ENCODE measurements around the gene IQSEC3. TPM values are rescaled to one million over a fixed set of nuclear protein-coding genes. Genes with fewer than 3 reads are reported as not detected.
"Not testable (repeated sequence)": the region's sequence is repeated elsewhere in the genome, so short reads cannot be mapped to it uniquely, and the experiment has no call there.

Gene IQSEC3
- total RNA-seq, 1 experiment from 2014 or later: not detected

DNA sequence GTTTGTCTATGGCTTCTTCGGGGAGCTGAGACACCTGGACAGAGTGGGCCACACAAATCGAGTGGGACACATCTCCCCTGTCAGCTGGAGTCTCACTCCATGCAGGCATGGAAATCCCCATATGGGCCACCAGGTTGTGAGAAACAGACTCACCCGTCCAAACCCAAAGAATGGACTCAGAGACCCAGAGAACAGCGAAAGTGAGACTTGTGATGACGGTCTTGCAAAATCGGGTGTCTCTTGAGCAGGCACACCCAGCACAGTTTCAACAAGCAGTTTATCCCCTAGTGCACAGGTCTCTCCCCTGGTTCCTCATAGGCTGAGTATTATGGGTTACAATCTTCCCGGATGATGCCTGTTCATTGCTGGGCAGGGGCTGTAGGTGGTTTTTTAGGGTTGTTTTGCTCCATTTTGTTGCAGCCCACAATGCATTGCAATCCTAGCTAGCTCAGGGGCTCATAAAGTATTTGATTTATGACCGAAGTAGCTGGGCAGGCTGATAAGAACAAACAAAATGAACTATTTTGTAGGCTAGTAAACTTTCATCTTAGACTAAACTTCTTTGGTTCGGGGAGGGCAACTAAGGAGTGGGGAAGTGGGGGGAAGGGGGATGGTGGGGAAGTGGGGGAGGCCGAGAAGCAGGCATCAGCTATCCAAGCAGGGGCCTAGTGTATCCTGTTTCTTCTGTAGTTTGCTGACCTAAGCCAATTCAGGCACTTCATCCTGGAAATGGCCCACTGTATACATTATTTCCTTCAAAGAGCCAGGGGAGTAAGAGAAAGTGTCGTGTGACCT lies 45.3 kb downstream of the IQSEC3 start:
- no peak for DNase-seq (ENCODE audit: low read depth)

DNA sequence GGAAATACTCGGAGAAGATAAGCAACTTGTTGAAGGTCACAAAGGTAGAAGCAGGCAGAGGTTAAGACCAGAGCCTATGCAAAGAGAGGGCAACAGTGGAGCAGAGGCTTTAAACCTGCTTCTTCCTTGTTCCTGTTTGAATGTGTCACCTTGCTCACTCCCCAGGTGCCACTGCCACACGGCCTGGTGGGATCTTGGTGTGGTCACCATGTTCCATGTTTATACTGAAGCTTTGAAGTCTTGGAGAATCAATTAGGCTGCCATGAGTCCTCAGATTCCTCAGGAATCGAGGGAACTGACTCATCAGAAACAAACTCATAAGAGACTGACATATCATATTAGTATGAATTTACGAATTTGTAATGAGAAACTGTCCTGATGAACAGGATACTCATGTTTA lies 46.8 kb downstream of the IQSEC3 start:
- DNase-seq (ENCODE audit: low read depth): no peak

DNA sequence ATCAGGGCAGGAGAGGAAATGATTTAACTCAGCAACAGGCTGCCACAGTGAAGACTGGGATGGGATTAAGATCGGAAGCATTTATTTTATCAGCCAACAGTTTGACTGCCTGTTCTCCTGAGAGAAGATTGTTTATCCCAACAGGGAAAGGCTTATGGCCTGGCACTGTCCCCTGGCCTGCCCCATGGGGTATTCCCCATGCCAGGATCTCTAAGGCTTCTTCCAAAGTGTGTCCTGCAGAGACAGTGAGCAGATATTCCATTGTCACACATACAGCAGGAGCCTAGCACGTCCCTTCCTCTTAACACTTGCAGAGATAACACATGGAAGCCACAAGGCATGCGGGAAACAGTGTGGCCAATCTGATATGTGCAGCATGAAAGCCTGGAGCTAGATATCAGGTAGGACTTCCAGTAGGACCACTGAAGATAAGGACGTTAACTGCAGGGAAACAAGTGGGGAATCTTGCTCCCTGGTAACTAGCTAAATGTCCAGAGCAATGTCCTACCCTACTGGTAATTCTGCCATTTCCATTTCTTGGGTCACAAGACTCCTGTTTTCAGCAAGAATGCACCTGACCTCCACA lies 48.2 kb downstream of the IQSEC3 start:
- no peak for DNase-seq (ENCODE audit: low read depth)

DNA sequence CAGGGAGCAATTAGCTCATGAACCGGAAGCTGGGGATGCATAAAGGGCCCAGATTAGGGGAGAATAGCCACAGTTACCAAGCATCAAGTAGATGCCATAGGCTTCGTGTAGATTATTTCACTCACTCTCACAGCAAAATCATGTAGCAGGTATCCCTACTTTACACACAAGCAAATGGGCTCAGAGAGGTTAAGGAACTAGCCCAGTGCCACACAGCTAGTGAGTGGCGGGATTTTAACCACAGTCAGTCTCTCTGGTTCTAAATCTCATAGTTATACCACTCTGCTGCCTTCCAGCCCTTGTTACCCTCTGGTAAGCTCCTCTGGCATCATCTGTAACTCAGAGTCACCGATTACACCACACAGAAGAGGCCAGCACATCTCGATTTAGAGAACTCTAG lies 49.0 kb downstream of the IQSEC3 start:
- DNase-seq (ENCODE audit: low read depth): no peak

DNA sequence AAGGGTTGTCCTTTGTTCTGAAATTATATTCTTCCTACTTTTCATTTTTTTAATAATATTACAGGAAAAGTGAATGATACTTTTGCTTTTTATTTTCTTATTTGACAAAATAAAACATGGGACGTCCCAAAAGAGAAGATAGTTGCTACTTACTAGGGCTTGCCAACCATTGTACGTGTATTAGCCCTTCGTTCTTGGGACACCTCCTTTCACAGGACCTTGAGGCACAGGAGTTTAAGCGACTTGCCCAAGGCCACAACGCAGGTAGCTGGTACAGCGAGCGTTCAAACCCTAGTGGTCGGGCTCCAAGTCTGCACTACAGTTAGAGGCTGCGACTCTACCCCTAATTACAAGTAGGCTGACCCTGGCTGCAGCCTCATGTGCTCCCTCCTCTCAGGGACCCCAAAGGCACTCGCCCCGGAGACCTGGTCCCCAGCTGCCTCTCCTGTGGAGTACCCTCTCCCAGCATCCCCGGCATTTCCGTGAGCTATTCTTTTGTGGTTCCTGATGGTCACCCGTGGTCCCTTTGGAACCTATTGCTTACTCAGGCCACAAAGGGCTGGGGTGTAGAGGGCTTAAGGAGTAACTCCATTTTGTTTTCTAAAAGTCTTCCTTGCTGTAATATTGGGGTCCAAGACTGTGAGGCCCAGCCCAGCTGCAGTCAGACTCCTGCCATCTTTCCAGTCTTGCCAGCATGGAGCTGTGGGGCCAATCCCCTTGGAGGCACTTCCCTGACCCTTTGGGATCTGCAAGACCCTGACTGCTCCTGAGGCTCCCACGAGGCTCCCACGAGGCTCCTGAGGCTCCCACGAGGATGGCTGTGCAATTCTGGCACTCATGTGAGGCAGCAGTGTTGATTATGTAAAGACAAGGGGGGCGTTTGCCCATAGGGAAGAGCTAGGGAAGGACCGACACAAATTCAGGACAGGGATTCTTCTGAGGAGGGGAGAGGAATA lies 49.7 kb downstream of the IQSEC3 start:
- no peak for DNase-seq (ENCODE audit: low read depth)

DNA sequence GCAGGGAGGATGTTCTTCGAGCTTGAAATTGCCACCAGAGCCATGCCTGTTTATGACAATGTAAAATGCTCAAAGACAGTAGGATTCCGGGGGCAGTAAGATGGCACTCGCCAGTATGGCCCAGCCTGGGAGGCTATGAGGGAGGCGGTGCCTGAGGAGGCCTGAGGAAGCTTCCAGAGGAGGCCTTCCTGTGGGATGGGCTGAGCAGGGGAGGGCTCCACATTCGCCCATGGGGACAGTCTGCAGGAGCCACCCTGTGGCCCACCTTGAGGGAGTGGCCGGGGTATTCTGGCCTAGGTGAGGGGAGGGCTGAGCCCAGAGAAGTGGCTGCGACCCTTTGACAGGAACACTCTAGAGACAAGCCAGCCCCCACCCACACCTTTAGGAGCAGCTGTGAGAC lies 50.7 kb downstream of the IQSEC3 start:
- DNase-seq (ENCODE audit: low read depth): no peak

DNA sequence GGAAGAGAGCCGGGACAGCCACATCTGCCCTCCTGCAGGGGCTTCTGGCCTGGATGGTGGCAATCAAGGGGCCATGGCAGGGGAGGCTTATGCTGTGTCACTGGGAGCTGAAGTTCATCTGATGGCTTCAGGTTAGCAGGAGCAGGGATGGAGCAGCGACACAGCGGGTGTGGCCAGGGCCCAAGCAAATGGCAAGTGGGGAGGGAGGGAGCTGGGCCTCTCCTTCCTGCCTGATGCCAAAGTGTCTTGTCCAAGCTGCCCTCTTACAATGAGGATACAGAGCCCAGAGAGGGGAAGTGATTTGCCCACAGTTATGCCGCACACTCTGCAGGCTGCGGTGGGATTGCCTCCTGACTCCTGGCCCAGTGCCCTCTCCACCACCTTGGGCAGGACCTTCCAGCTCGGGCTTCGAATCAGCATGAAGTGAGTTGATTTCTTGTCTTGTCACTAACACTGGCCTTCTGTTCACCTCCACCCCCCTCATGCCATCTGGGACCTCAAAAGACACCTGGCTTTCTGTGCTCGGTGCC lies 51.3 kb downstream of the IQSEC3 start:
- no peak for DNase-seq (ENCODE audit: low read depth)

DNA sequence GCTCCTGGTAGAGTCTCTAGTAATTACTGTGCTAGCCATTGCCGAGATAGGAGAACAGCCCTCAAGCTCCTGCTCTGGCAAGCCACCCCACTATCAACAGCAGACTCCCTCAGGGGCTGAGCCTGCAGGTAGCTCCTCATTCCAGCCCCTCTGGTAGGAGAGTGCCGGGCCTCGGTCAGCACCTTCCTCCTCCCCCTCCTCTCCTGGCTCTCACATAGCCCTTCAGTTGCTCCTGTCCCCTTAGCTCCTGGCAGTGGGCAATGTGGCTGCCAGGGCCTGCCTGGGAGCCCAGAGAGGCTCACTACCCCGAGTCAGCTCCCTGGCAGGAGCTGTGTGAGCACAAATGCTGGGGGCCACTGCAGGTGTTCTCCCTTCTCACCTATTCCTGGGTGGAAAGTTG lies 52.0 kb downstream of the IQSEC3 start:
- no peak for DNase-seq (ENCODE audit: low read depth)

DNA sequence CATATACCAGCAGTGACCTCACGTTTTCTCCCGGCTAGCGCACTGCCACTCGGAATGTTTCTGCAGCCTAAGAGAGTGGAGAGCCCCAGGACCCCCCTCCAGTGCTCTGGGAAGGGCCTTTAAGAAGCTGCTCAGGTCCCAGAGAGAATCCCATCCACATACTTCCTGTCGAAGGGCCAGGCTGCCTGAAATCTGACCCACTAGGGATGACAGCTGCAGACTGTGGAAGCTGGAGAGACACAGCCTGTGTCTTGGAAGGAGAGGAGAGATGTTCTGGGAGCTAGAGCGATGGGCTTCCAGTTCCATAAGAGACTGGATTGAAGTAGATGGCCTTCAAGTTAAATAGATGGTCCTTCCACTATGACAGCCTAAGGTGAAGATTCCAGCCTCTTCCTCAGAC lies 54.4 kb downstream of the IQSEC3 start:
- DNase-seq (ENCODE audit: low read depth): no peak

DNA sequence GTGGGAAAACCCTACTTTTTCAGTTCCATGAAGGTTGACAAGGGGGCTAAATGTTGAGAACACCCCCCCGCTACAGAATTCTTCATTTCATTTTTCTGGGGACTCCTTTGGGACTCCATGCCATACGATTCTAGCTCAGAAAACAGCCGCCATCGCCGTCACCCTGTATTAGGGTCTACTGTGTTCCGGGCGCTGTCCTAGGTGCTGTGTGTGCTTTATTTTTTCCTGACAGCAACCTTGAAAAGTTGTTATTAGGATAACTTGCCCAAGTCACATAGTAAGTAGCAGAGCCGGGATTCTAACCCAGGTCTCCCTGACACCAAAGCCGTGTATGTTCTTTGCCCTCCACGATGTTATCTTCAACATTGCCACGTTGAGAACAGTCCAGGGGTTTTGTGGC lies 55.1 kb downstream of the IQSEC3 start:
- no peak for DNase-seq (ENCODE audit: low read depth)

DNA sequence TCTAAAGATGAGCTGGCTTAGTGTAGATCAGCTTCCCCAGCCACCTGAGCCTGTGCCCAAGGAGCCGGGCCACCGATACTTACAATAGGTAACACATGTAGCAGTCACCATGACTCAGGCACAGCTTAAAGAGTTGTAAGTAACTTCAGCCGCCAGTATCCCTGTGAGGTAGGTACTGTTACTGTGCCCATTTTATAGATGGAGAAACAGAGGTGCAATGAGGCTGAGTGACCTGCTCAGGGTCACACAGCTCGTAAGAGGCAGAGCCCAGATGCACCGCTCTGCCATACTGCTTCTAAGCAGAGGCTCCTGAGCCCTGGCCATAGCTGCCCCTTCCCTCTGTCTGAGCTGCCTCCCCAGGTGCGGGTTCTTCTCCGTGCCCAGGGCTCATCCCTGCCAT lies 58.5 kb downstream of the IQSEC3 start:
- no peak for DNase-seq (ENCODE audit: low read depth)

DNA sequence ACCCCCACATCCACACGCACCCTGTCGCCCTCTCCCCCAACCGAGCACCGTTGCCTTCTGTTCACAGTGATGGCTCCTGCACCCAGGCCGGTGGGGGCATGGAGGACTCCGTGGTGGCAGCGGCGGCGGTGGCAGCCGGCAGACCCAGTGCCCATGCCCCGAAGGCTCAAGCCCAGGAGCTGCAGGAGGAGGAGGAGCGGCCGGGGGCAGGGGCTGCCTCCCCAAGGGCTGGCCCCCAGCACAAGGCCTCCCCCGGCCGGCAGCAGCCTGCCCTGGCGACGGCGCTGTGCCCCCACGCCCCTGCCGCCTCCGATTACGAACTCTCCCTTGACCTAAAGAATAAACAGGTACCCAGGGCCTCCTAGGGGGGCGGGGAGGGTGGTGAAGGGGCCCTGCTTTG lies 59.0 kb downstream of the IQSEC3 start:
- no peak for DNase-seq (ENCODE audit: low read depth)

DNA sequence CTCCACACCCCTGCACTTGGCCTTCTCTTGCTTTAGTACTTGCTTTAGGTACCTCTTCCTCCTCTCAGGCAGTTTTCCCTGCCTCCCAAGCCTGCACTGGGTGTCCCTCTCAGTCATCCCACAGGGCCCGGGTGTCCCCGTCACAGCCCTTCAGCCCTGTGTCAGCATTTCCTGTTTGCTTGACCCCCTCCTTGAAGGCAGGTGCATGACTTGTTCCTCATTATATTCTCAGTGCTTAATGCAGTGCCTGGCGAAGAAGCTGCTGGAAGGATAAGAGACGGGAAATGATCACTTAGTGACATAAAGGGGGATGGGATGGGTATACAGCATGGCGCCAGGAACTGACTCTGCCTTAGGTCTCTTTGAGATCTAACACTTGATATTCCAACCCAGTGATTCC lies 61.5 kb downstream of the IQSEC3 start:
- no peak for DNase-seq (ENCODE audit: low read depth)

DNA sequence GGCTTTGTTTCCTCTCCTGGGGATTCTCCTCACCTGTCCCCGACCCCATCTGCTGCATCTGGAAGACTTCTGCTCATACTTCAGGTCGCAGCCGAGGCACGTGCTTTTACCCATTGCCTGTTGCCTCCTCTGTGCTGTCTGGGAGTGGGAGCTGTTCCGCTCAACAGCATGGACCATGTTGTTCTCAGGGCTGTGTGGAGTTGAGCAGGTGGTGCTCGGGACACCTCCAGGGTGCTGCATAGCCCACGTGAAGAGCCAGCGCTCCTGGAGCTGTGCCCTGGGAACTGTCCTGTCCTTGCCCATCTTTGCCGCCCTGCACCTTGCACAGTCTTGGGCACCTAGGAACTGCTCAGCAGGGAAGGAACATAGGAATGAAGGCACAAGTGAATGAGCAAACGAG lies 62.4 kb downstream of the IQSEC3 start:
- no peak for DNase-seq (ENCODE audit: low read depth)

DNA sequence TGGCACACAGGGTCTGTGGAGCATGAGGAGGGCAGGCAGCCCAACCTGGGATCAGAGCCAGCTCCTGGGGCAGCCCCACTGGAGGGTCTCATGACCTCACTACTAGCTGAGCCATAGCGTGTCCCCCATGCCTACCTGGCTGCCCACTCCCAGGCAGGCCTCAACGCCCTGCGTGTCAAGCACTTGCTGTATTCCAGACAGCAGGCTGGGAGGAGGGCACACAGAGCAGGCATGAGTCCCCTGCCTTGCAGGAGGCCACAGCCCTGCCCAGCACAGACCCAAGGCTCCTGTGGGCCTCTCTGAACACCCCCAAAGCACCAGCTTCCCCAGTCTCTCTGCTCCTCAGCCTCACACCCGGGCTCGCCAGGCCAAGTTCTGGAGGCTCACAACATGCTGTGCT lies 64.0 kb downstream of the IQSEC3 start:
- no peak for DNase-seq (ENCODE audit: low read depth)

DNA sequence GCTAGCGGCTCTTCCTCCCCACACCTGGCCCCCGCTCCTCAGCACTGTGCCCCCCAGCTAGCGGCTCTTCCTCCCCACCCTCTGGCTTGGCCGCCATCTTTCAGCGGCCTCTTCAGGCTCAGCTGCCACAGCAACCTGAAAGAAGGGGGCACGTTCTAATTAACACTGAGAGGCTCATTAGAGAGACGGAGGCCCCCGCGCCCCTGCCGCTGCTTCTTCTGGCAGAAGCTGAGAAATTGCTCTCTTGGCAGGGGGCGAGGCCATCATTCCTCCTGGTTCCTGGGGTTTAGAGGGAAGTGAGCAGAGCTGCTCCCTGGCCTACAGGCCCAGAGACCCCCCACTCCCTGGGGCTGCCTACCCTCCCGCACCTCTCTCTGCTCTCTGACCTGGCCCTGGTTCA lies 64.4 kb downstream of the IQSEC3 start:
- DNase-seq (ENCODE audit: low read depth): no peak

DNA sequence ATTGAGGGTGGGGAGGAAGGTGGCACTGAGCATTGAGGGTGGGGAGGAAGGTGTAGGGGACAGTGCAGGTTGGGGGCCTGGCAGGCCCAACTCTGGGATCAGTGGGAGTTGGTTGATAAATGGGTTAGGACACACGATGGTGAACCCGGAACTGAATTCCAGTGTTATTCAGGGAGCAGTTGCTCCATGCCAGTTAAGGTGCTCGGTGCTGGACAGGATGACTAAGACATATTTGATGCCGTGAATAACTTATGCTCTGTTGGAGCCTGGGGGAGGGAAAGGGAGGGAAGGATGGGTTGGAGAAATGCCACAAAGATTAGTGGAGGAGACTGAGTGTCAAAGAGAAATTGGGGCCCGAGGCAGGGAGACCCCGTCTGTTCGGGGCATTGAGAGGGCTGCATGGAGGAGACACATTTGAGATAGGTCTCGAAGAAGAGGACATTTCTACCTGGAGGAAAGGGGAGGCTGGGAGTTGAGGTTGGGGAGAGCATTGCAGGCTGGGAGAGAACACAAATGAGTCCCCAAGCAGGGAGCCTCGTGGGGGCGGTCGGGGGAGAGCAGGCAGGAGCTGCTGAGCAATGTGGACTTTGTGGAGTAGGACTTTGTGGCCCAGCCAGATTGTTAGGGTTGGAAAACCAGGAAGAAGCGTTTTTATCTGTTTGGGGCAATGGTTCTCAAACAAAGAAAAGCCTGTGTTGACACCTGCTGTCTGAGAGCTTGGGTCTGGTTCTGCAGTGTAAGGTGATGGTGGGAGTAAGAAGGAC lies 65.3 kb downstream of the IQSEC3 start:
- DNase-seq (ENCODE audit: low read depth): peak; percentile 58

DNA sequence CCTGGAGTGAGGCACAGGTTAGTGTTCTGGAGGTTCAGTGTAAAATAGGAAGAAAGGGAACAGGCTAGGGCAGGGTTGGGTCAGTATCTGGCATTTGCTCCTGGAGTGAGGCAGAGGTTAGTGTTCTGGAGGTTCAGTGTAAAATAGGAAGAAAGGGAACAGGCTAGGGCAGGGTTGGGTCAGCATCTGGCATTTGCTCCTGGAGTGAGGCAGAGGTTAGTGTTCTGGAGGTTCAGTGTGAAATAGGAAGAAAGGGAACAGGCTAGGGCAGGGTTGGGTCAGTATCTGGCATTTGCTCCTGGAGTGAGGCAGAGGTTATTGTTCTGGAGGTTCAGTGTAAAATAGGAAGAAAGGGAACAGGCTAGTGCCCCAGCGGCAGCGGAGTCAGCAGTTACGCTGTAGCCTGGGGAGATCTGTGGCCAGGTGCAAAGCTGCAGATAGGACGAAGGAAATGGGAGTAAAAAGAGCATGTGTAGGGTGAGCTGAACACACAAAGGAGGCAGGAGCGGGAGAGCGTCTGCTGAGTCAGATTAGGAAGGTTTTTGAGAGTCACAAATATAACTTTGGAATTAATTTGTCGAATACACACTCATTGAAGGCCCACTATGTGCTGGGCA lies 67.2 kb downstream of the IQSEC3 start:
- DNase-seq (ENCODE audit: low read depth): not testable (repeated sequence)

DNA sequence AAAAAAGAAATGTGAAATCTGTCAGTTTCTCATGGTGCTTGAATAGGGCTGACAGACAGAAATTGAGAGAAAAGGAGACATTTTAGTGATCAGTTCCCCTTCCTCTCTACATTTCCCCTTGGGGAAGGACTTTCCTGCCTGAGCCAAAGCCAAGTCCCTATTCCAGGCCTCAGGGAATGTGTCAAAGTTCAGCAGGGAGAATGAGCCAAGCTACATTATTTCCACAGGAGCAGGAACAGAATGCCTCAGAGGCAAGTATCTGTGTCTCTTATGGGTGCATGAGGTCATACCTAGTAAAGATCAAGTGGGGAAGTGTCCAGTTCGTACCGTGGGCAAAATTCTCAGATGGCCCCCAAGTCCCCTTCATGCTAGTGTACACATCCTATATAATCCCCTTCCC lies 68.6 kb downstream of the IQSEC3 start:
- DNase-seq (ENCODE audit: low read depth): no peak

DNA sequence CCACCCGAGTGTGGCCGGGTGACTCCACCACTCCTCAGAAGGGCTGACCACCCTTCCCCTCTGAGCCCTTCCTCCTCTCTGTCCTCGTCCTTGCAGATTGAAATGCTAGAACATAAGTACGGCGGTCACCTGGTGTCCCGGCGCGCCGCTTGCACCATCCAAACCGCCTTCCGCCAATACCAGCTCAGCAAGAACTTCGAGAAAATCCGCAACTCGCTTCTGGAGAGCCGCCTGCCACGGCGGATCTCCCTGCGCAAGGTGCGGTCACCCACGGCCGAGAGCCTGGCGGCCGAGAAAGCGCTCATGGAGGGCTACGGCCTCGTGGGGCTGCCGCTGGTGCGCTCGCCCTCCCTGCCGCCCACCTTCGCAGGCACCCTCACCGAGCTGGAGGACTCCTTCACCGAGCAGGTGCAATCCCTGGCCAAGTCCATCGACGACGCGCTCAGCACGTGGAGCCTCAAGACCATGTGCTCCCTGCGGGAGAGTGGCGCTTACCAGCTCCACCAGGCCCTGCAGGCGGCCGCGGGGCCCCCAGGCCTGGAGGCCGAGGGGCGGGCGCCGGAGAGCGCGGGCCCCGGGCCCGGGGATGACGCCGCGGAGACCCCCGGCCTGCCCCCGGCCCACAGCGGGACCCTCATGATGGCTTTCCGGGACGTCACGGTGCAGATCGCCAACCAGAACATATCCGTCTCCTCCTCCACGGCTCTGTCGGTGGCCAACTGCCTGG lies 71.8 kb downstream of the IQSEC3 start:
- DNase-seq (ENCODE audit: low read depth): no peak

Measured in M059J (cell line).